Measurements from ENCODE around the gene TMEM38A.

- no peak for TF ChIP-seq CTCF (IDR thresholded peaks at IDR 0.05)
- TF ChIP-seq POLR2AphosphoS5 (IDR thresholded peaks at IDR 0.05), result no peak
Observed at GRCh38 chr19:16654627-16655026, 6.3 kb upstream of the TMEM38A start.
